Osteocyte (in vitro differentiated cells): Measurements from ENCODE around the gene ROBO3. TPM values are rescaled to one million over a fixed set of nuclear protein-coding genes. Genes with fewer than 3 reads are reported as not detected.

Experiments used
- DNase-seq: peaks from one replicate; pipeline ENCODE4 v3.0.0; 2021; ENCODE audit warnings: mixed read lengths; ENCODE audit not compliant: unreplicated experiment; ENCODE audit errors: extremely low spot score
- H3K27ac Mint-ChIP-seq: one replicate; pipeline ENCODE4 v1.8.0; 2021; ENCODE audit warnings: mild to moderate bottlenecking, mixed read lengths; ENCODE audit not compliant: unreplicated experiment
- H3K27me3 Mint-ChIP-seq: one replicate; pipeline ENCODE4 v1.8.0; 2021; ENCODE audit warnings: mixed read lengths; ENCODE audit not compliant: unreplicated experiment
- H3K36me3 Mint-ChIP-seq: one replicate; pipeline ENCODE4 v1.8.0; 2021; ENCODE audit warnings: mixed read lengths; ENCODE audit not compliant: unreplicated experiment
- H3K4me1 Mint-ChIP-seq: one replicate; pipeline ENCODE4 v1.8.0; 2021; ENCODE audit warnings: mixed read lengths; ENCODE audit not compliant: unreplicated experiment
- H3K4me3 Mint-ChIP-seq: one replicate; pipeline ENCODE4 v1.8.0; 2021; ENCODE audit warnings: mild to moderate bottlenecking, moderate library complexity, mixed read lengths; ENCODE audit not compliant: unreplicated experiment
- H3K9me3 Mint-ChIP-seq: one replicate; pipeline ENCODE4 v1.8.0; 2021; ENCODE audit warnings: mixed read lengths; ENCODE audit not compliant: unreplicated experiment
- total RNA-seq: library from RNA; stranded (reverse); gene quantifications from 2 replicates; pipeline ENCODE4 v1.2.1, GENCODE V29; 2021
- TF ChIP-seq, protein P1 (sequence below): fragments of 200-600 bp; sonication (generic); IDR thresholded peaks from 2 replicates; pipeline ENCODE4 v1.5.0; 2021; ENCODE audit warnings: antibody characterized with exemption, mild to moderate bottlenecking, moderate library complexity

ROBO3 gene
- total RNA-seq, 1 donor from 2014 or later, result 14.5 TPM

DNA sequence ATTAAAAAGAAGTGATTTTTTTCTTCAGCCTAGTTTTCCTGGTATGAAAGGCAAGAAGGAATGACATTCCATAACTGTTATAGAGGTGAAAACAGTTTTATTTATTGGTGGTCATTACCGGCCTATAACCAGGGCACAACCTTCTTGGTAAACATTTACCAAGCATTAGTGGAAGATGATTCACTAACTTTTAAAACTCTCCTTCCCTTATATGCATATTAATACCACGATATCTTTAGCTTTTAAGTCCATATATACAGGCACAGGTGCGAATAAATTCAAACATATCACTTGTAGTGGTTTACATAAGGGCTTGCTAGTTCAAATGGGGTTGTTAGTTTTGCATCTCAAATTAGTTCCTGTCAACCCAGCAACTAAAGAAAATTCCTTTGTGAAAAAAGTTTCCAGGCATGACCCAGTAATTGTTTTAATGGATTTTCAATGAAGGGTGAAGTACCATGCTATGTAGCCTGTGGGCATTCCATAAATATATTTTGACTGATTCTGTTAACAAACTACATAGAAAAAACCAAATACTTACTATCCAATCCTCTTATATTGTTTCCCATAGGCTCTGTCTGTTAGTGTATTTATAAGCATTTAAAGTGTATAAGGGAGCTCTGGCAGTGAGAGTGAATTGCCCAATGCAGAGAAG is 30.6 kb upstream of the ROBO3 start:
- no peak overlapping the region for H3K4me3 Mint-ChIP-seq
- no peak for DNase-seq
- no peaks in the 10 kb centered on the region for H3K36me3 Mint-ChIP-seq
- TF ChIP-seq, protein P1, sequence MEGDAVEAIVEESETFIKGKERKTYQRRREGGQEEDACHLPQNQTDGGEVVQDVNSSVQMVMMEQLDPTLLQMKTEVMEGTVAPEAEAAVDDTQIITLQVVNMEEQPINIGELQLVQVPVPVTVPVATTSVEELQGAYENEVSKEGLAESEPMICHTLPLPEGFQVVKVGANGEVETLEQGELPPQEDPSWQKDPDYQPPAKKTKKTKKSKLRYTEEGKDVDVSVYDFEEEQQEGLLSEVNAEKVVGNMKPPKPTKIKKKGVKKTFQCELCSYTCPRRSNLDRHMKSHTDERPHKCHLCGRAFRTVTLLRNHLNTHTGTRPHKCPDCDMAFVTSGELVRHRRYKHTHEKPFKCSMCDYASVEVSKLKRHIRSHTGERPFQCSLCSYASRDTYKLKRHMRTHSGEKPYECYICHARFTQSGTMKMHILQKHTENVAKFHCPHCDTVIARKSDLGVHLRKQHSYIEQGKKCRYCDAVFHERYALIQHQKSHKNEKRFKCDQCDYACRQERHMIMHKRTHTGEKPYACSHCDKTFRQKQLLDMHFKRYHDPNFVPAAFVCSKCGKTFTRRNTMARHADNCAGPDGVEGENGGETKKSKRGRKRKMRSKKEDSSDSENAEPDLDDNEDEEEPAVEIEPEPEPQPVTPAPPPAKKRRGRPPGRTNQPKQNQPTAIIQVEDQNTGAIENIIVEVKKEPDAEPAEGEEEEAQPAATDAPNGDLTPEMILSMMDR, result no peak
- H3K9me3 Mint-ChIP-seq, result no peaks in the 10 kb centered on the region
- H3K27ac Mint-ChIP-seq, result no peak overlapping the region
- peaks cover 13% of the 10 kb centered on the region for H3K4me1 Mint-ChIP-seq
- H3K27me3 Mint-ChIP-seq, result peaks cover 33% of the 10 kb centered on the region

DNA sequence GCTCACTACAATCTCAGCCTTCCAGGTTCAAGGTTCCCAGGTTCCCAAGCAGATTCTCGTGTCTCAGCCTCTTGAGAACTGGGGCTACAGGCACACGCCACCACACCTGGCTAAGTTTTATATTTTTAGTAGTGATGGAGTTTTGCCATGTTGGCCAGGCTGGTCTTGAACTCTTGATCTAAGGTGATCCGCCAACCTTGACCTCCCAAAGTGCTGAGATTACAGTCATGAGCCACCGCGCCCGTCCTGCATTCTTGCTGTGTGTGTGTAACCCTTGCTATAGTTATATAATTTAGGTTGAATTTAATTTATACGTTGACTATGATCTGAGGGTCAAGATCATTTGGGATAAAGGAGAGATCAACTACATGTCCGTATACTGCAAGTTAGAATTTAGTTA is 29.3 kb upstream of the ROBO3 start:
- Mint-ChIP-seq H3K4me1 (peaks cover 17% of the 10 kb centered on the region), H3K9me3 (no peaks in the 10 kb centered on the region), H3K27me3 (peaks cover 44% of the 10 kb centered on the region), H3K36me3 (no peaks in the 10 kb centered on the region), H3K4me3 (peak overlapping the region; percentile 71), H3K27ac (peak overlapping the region; percentile 91)
- no peak for DNase-seq
- TF ChIP-seq, protein P1, result no peak

DNA sequence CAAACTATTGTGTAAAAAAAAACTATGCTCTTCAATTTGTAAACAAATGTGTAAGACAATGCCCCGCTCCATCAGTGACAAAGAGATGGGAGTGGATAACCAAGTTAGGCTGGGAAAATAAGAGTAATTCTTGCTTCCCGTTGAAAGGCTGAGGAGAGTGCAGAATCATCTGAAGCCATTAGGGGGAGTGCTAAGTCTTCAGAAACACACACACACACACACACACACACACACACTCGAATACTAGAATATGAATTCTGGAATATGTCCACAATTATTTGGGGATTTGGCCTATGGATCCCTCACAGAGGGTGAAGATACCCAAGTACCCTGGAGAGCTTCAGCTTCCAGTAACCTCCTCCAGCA is 27.8 kb upstream of the ROBO3 start:
- Mint-ChIP-seq H3K9me3 (no peaks in the 10 kb centered on the region), H3K36me3 (no peaks in the 10 kb centered on the region), H3K4me3 (no peak overlapping the region), H3K27ac (no peak overlapping the region), H3K4me1 (peaks cover 17% of the 10 kb centered on the region), H3K27me3 (peaks cover 55% of the 10 kb centered on the region)
- TF ChIP-seq, protein P1, result peak; percentile 27
- DNase-seq, result peak; percentile 53

DNA sequence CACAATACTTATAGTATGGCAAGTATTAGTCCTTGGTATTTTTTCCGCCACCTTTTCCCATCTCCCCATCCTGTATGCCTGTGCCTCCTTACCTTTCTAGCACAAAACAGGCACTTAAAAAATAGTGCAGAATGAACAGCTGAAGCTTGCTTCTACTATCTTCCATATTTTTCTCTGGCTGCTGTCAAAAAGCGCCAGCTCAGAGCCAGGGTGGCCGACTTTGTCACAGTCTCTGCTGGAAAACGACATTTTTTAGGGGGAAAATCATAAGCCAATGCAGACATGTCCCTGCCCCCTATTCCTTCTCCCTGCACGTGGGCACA is 26.5 kb upstream of the ROBO3 start:
- Mint-ChIP-seq H3K27ac (no peak overlapping the region), H3K4me1 (peaks cover 21% of the 10 kb centered on the region), H3K36me3 (no peaks in the 10 kb centered on the region), H3K4me3 (peak overlapping the region; percentile 30), H3K27me3 (peaks cover 58% of the 10 kb centered on the region), H3K9me3 (no peaks in the 10 kb centered on the region)
- TF ChIP-seq, protein P1, result no peak
- DNase-seq, result no peak

DNA sequence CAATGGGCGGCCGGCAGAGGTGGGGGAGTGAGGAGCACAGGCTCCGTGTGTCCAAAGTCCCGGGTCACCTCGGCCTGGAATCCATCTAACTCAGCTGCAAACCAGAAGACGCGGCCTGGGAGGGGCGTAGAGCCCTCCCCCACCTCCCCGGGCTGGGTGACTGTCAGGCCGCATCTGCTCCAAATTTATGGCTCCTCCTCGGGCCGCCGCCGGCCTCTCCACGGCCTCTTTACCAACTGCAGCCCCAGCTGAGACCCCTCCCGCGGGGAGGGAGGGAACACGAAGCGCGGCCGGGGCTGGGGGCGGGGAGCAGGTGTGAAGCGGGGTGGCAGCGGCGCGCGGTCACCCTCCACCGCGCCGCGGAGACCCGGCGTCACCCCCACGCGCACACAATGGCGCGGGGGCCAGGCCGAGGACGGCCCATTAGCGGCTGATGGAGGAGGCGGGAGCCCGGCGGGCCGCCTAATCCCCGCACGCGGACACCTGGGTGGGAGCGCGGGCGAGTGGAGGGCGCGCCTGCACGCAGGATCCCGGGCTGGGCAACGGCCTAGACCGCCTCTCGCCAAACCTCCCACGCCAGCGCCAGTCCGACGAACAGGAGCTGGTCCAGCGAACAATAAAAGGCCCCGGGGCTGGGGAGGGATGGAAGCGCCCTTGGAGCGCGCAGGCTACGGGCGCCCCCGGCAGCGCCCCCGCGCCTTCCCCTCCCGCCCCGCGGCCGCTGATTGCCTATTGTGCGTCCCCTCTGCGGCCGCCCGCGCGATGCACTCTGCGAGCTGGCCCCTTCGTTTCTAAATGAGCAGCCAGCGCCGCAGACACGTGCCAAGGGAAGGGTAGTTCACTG is 25.9 kb upstream of the ROBO3 start:
- Mint-ChIP-seq H3K4me1 (peaks cover 21% of the 10 kb centered on the region), H3K4me3 (peak overlapping the region; percentile 61), H3K27me3 (peaks cover 60% of the 10 kb centered on the region), H3K27ac (no peak overlapping the region), H3K9me3 (no peaks in the 10 kb centered on the region), H3K36me3 (no peaks in the 10 kb centered on the region)
- DNase-seq, result peak; percentile 77
- TF ChIP-seq, protein P1, result no peak
